ENCODE measurements around the gene MNT. TPM values are rescaled to one million over a fixed set of nuclear protein-coding genes. Genes with fewer than 3 reads are reported as not detected.

MNT gene
- polyA plus RNA-seq, 3 donors = 0.28 to 42.4 (median 1.3) TPM

DNA sequence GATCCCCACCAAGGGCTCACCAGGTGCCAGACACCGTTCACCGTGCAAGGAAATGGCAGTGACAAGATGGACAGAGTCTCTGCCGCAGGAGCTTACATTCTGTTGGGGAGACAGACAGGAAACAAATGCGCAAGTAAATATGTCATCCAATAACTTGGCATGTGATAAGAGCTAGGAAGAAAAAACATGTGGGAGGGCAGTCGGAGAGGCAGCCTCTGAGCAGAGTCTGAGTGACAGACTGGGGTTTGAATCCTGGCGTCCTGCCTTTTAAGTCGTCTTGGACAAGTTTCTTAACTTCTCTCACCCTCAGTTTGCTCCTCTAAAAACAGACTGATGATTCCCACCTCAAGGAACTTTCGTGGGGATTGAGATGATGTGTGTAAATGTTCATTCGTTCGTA, 56.3 kb downstream of the MNT start:
- Histone ChIP-seq H3K36me3 (replicated peaks in 1 of 2; ENCODE audit: control insufficient read depth in 1 of 2, insufficient read depth in 2 of 2, low read length in 2 of 2) (peaks cover 0 to 32% of the 10 kb centered on the region in 2 donors), H3K27ac (ENCODE audit: low read depth in 1 of 2, low read length in 2 of 2) (no peak overlapping the region), H3K9me3 (replicated peaks in 1 of 2; ENCODE audit: control insufficient read depth in 1 of 2, insufficient read depth in 1 of 2, low read length in 2 of 2) (no peaks in the 10 kb centered on the region), H2AFZ (ENCODE audit: insufficient read depth, low read depth, low read length, poor library complexity, severe bottlenecking) (no peak overlapping the region), H4K20me1 (ENCODE audit: insufficient read depth, low read length) (no peaks in the 10 kb centered on the region), H3K4me1 (ENCODE audit: control insufficient read depth in 1 of 2, insufficient read depth in 2 of 2, low read length in 2 of 2) (no peaks in the 10 kb centered on the region), H3K4me2 (replicated peaks; ENCODE audit: extremely low read depth, low read length, poor library complexity, severe bottlenecking) (no peak overlapping the region), H3K27me3 (ENCODE audit: control insufficient read depth in 2 of 2, insufficient read depth in 2 of 2, low read length in 2 of 2) (no peaks in the 10 kb centered on the region), H3K79me2 (ENCODE audit: insufficient read depth, low read length) (no peaks in the 10 kb centered on the region), H3K4me3 (replicated peaks in 1 of 3; ENCODE audit: low read depth in 2 of 3, low read length in 3 of 3) (no peak overlapping the region), H3K9ac (ENCODE audit: insufficient read depth, low read length, poor library complexity, severe bottlenecking) (no peak overlapping the region)
- no peak for DNase-seq
- intact Hi-C loops (cut with micrococcal nuclease) = no loop called here
- H3K4me3 Mint-ChIP-seq = no peak overlapping the region
- H3K27ac Mint-ChIP-seq = no peak overlapping the region
- TF ChIP-seq, protein P1, sequence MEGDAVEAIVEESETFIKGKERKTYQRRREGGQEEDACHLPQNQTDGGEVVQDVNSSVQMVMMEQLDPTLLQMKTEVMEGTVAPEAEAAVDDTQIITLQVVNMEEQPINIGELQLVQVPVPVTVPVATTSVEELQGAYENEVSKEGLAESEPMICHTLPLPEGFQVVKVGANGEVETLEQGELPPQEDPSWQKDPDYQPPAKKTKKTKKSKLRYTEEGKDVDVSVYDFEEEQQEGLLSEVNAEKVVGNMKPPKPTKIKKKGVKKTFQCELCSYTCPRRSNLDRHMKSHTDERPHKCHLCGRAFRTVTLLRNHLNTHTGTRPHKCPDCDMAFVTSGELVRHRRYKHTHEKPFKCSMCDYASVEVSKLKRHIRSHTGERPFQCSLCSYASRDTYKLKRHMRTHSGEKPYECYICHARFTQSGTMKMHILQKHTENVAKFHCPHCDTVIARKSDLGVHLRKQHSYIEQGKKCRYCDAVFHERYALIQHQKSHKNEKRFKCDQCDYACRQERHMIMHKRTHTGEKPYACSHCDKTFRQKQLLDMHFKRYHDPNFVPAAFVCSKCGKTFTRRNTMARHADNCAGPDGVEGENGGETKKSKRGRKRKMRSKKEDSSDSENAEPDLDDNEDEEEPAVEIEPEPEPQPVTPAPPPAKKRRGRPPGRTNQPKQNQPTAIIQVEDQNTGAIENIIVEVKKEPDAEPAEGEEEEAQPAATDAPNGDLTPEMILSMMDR (IDR thresholded peaks at IDR 0.05) = no peak
- WGBS (ENCODE audit: insufficient coverage) = 100% methylated on average over 4 of the region's 10 CpGs
- H3K9me3 Mint-ChIP-seq = no peaks in the 10 kb centered on the region
- H3K4me1 Mint-ChIP-seq = no peaks in the 10 kb centered on the region
- H3K36me3 Mint-ChIP-seq = peaks cover 25 to 36% of the 10 kb centered on the region in 2 donors
- H3K27me3 Mint-ChIP-seq (ENCODE audit: low read depth in 3 of 3) = no peaks in the 10 kb centered on the region

DNA sequence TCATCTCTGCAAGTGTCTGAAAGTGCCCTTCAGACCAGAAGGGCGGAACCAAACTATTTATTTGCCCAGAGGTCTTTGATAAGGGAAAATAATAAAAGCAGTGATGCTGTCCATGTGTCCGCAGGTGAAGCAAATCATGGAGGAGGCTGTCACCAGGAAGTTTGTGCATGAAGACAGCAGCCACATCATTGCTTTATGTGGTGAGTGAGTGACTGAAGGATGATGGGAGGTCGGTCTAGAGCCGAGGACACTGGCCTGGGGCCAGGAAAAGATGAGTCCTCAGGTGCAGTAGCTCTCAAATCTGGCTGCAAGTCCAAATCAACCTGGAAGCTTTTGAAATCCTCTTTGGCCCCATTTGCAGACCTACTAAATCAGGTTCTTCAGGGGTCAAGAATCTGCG, 57.4 kb downstream of the MNT start:
- Histone ChIP-seq H3K79me2 (ENCODE audit: insufficient read depth, low read length) (no peaks in the 10 kb centered on the region), H3K36me3 (replicated peaks in 1 of 2; ENCODE audit: control insufficient read depth in 1 of 2, insufficient read depth in 2 of 2, low read length in 2 of 2) (peaks cover 0 to 32% of the 10 kb centered on the region in 2 donors), H3K4me2 (replicated peaks; ENCODE audit: extremely low read depth, low read length, poor library complexity, severe bottlenecking) (no peak overlapping the region), H2AFZ (ENCODE audit: insufficient read depth, low read depth, low read length, poor library complexity, severe bottlenecking) (no peak overlapping the region), H3K9ac (ENCODE audit: insufficient read depth, low read length, poor library complexity, severe bottlenecking) (no peak overlapping the region), H3K4me1 (ENCODE audit: control insufficient read depth in 1 of 2, insufficient read depth in 2 of 2, low read length in 2 of 2) (peaks cover under 1% of the 10 kb centered on the region in 2 donors), H3K27ac (ENCODE audit: low read depth in 1 of 2, low read length in 2 of 2) (no peak overlapping the region), H3K4me3 (replicated peaks in 1 of 3; ENCODE audit: low read depth in 2 of 3, low read length in 3 of 3) (no peak overlapping the region), H3K9me3 (replicated peaks in 1 of 2; ENCODE audit: control insufficient read depth in 1 of 2, insufficient read depth in 1 of 2, low read length in 2 of 2) (no peaks in the 10 kb centered on the region), H4K20me1 (ENCODE audit: insufficient read depth, low read length) (peaks cover 2% of the 10 kb centered on the region), H3K27me3 (ENCODE audit: control insufficient read depth in 2 of 2, insufficient read depth in 2 of 2, low read length in 2 of 2) (no peaks in the 10 kb centered on the region)
- Mint-ChIP-seq H3K4me3 (no peak overlapping the region), H3K36me3 (peaks cover 25 to 30% of the 10 kb centered on the region in 2 donors), H3K4me1 (peaks cover 2% of the 10 kb centered on the region), H3K27me3 (ENCODE audit: low read depth in 3 of 3) (peaks cover 0 to 2% (median 0%) of the 10 kb centered on the region in 3 donors), H3K9me3 (no peaks in the 10 kb centered on the region), H3K27ac (no peak overlapping the region)
- intact Hi-C loops (cut with micrococcal nuclease) = no loop called here
- TF ChIP-seq, protein P1 (IDR thresholded peaks at IDR 0.05) = no peak
- WGBS (ENCODE audit: insufficient coverage) = 84% methylated on average over 4 of the region's 5 CpGs
- DNase-seq = no peak

All from CD14-positive monocyte (primary cell).